ENCODE data around the gene ARHGAP1. TPM values are rescaled to one million over a fixed set of nuclear protein-coding genes. Genes with fewer than 3 reads are reported as not detected.

The ARHGAP1 gene
- total RNA-seq, 1 experiment from 2014 or later = 53.0 TPM

- TF ChIP-seq, protein P1, sequence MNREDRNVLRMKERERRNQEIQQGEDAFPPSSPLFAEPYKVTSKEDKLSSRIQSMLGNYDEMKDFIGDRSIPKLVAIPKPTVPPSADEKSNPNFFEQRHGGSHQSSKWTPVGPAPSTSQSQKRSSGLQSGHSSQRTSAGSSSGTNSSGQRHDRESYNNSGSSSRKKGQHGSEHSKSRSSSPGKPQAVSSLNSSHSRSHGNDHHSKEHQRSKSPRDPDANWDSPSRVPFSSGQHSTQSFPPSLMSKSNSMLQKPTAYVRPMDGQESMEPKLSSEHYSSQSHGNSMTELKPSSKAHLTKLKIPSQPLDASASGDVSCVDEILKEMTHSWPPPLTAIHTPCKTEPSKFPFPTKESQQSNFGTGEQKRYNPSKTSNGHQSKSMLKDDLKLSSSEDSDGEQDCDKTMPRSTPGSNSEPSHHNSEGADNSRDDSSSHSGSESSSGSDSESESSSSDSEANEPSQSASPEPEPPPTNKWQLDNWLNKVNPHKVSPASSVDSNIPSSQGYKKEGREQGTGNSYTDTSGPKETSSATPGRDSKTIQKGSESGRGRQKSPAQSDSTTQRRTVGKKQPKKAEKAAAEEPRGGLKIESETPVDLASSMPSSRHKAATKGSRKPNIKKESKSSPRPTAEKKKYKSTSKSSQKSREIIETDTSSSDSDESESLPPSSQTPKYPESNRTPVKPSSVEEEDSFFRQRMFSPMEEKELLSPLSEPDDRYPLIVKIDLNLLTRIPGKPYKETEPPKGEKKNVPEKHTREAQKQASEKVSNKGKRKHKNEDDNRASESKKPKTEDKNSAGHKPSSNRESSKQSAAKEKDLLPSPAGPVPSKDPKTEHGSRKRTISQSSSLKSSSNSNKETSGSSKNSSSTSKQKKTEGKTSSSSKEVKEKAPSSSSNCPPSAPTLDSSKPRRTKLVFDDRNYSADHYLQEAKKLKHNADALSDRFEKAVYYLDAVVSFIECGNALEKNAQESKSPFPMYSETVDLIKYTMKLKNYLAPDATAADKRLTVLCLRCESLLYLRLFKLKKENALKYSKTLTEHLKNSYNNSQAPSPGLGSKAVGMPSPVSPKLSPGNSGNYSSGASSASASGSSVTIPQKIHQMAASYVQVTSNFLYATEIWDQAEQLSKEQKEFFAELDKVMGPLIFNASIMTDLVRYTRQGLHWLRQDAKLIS (CRISPR knock-in tag; IDR thresholded peaks at IDR 0.05; ENCODE audit: borderline replicate concordance) = no peak
- TF ChIP-seq, protein P2, sequence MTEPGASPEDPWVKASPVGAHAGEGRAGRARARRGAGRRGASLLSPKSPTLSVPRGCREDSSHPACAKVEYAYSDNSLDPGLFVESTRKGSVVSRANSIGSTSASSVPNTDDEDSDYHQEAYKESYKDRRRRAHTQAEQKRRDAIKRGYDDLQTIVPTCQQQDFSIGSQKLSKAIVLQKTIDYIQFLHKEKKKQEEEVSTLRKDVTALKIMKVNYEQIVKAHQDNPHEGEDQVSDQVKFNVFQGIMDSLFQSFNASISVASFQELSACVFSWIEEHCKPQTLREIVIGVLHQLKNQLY (CRISPR knock-in tag; IDR thresholded peaks at IDR 0.05) = no peak
- no peak for TF ChIP-seq SMAD3 (CRISPR knock-in tag; IDR thresholded peaks at IDR 0.05; ENCODE audit: borderline replicate concordance)
- TF ChIP-seq, protein P3, sequence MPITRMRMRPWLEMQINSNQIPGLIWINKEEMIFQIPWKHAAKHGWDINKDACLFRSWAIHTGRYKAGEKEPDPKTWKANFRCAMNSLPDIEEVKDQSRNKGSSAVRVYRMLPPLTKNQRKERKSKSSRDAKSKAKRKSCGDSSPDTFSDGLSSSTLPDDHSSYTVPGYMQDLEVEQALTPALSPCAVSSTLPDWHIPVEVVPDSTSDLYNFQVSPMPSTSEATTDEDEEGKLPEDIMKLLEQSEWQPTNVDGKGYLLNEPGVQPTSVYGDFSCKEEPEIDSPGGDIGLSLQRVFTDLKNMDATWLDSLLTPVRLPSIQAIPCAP (CRISPR knock-in tag; IDR thresholded peaks at IDR 0.05) = no peak
- TF ChIP-seq, protein P4, sequence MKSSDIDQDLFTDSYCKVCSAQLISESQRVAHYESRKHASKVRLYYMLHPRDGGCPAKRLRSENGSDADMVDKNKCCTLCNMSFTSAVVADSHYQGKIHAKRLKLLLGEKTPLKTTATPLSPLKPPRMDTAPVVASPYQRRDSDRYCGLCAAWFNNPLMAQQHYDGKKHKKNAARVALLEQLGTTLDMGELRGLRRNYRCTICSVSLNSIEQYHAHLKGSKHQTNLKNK (CRISPR knock-in tag; IDR thresholded peaks at IDR 0.05) = no peak
- no peak for TF ChIP-seq NFYB (CRISPR knock-in tag; conservative IDR thresholded peaks at IDR 0.05; ENCODE audit: low read depth)
Observed at GRCh38 chr11:46632502-46632901, 67.9 kb downstream of the ARHGAP1 start (continued).

DNA sequence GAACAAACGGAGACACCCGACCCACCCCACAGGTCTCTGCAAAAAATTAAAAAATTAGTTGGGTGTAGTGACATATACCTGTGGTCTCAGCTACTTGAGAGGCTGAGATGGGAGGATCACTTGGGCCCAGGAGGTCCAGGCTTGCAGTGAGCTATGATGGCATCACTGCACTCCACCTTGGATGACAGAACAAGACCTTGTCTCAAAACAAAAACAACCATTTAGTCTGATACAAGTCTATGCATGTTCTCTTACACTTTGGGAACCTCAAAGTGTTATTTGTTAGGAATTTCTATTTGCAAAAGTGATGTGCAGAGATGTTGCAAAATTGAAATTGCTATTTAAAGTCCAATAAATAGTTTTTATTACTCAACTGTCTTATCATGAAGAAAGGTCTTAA, 68.7 kb downstream of the ARHGAP1 start:
- no peak for DNase-seq (ENCODE audit: low spot score)
- CTCF ChIA-PET = interaction anchor here (1.3 kb wide), 1 partner anchor 38 kb away, joined by 3 read pairs; no protein-coding TSS in a partner anchor
- Mint-ChIP-seq H3K4me3 (no peak overlapping the region), H3K27me3 (ENCODE audit: low read depth) (no peaks in the 10 kb centered on the region), H3K36me3 (peaks cover 11% of the 10 kb centered on the region), H3K27ac (no peak overlapping the region), H3K4me1 (no peaks in the 10 kb centered on the region), H3K9me3 (no peaks in the 10 kb centered on the region)
- no peak for ATAC-seq
- POLR2A ChIA-PET = no interaction called here
- no peak for TF ChIP-seq OVOL2 (CRISPR knock-in tag; IDR thresholded peaks at IDR 0.05; ENCODE audit: borderline replicate concordance)
- TF ChIP-seq, protein P5, sequence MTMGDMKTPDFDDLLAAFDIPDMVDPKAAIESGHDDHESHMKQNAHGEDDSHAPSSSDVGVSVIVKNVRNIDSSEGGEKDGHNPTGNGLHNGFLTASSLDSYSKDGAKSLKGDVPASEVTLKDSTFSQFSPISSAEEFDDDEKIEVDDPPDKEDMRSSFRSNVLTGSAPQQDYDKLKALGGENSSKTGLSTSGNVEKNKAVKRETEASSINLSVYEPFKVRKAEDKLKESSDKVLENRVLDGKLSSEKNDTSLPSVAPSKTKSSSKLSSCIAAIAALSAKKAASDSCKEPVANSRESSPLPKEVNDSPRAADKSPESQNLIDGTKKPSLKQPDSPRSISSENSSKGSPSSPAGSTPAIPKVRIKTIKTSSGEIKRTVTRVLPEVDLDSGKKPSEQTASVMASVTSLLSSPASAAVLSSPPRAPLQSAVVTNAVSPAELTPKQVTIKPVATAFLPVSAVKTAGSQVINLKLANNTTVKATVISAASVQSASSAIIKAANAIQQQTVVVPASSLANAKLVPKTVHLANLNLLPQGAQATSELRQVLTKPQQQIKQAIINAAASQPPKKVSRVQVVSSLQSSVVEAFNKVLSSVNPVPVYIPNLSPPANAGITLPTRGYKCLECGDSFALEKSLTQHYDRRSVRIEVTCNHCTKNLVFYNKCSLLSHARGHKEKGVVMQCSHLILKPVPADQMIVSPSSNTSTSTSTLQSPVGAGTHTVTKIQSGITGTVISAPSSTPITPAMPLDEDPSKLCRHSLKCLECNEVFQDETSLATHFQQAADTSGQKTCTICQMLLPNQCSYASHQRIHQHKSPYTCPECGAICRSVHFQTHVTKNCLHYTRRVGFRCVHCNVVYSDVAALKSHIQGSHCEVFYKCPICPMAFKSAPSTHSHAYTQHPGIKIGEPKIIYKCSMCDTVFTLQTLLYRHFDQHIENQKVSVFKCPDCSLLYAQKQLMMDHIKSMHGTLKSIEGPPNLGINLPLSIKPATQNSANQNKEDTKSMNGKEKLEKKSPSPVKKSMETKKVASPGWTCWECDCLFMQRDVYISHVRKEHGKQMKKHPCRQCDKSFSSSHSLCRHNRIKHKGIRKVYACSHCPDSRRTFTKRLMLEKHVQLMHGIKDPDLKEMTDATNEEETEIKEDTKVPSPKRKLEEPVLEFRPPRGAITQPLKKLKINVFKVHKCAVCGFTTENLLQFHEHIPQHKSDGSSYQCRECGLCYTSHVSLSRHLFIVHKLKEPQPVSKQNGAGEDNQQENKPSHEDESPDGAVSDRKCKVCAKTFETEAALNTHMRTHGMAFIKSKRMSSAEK (CRISPR knock-in tag; IDR thresholded peaks at IDR 0.05; ENCODE audit: borderline replicate concordance) = no peak
- TF ChIP-seq, protein P6, sequence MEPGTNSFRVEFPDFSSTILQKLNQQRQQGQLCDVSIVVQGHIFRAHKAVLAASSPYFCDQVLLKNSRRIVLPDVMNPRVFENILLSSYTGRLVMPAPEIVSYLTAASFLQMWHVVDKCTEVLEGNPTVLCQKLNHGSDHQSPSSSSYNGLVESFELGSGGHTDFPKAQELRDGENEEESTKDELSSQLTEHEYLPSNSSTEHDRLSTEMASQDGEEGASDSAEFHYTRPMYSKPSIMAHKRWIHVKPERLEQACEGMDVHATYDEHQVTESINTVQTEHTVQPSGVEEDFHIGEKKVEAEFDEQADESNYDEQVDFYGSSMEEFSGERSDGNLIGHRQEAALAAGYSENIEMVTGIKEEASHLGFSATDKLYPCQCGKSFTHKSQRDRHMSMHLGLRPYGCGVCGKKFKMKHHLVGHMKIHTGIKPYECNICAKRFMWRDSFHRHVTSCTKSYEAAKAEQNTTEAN (CRISPR knock-in tag; IDR thresholded peaks at IDR 0.05) = no peak

- DNase-seq (ENCODE audit: low spot score) (no peak), ATAC-seq (no peak)
- peaks cover 18% of the 10 kb centered on the region for H3K36me3 Mint-ChIP-seq
- H3K4me1 Mint-ChIP-seq = no peaks in the 10 kb centered on the region
- H3K4me3 Mint-ChIP-seq = no peak overlapping the region
- CTCF ChIA-PET = no interaction called here
- H3K27me3 Mint-ChIP-seq (ENCODE audit: low read depth) = no peaks in the 10 kb centered on the region
- POLR2A ChIA-PET = interaction anchor here (0.7 kb wide), 1 partner anchor 193 kb away, joined by 3 read pairs; no protein-coding TSS in a partner anchor
- no peak overlapping the region for H3K27ac Mint-ChIP-seq
- H3K9me3 Mint-ChIP-seq = no peaks in the 10 kb centered on the region
- TF ChIP-seq NFE2L1 (CRISPR knock-in tag; IDR thresholded peaks at IDR 0.05) (no peak), HMGA2 (CRISPR knock-in tag; IDR thresholded peaks at IDR 0.05) (no peak), IRF2 (CRISPR knock-in tag; IDR thresholded peaks at IDR 0.05; ENCODE audit: borderline replicate concordance, low read depth) (no peak), RORB (CRISPR knock-in tag; IDR thresholded peaks at IDR 0.05) (no peak), GRHL2 (CRISPR knock-in tag; IDR thresholded peaks at IDR 0.05; ENCODE audit: insufficient replicate concordance, severe bottlenecking) (no peak), ATF2 (CRISPR knock-in tag; IDR thresholded peaks at IDR 0.05; ENCODE audit: borderline replicate concordance, low read depth) (no peak), SP1 (CRISPR knock-in tag; conservative IDR thresholded peaks at IDR 0.05) (no peak), GTF2I (CRISPR knock-in tag; conservative IDR thresholded peaks at IDR 0.05) (no peak), EMX1 (CRISPR knock-in tag; IDR thresholded peaks at IDR 0.05) (no peak), ZNF396 (CRISPR knock-in tag; IDR thresholded peaks at IDR 0.05; ENCODE audit: borderline replicate concordance) (no peak), TCF7 (CRISPR knock-in tag; IDR thresholded peaks at IDR 0.05; ENCODE audit: low read depth) (no peak), ZNF416 (CRISPR knock-in tag; IDR thresholded peaks at IDR 0.05) (no peak)
Observed at GRCh38 chr11:46630237-46630636, 70.2 kb downstream of the ARHGAP1 start.
